RWPE1 (cell line): ENCODE measurements around the gene CCBE1.

Source experiments
- CTCF ChIA-PET: fragments of 350-600 bp; sonication (Branson Sonifier 250); formaldehyde crosslinking; extraction: SDS; loops from one replicate; lab custom pipeline; 2021; lab: Yijun Ruan, JAX
- POLR2A ChIA-PET: fragments of 400-600 bp; formaldehyde crosslinking; extraction: SDS; loops from one replicate; lab custom pipeline; 2020; ENCODE audit warnings: antibody characterized with exemption; ENCODE audit not compliant: low non-redundant PET; lab: Yijun Ruan, JAX
- DNase-seq: peaks from one replicate; pipeline ENCODE4 v3.0.0; 2012; ENCODE audit warnings: low spot score
- H3K27ac ChIP-seq: fragments of 450-650 bp; 2 replicates; pipeline ENCODE4 v1.5.1; 2017
- TF ChIP-seq, protein P1 (sequence below): fragments of 450-650 bp; conservative IDR thresholded peaks from 2 replicates; pipeline ENCODE4 v1.5.1; 2017; ENCODE audit warnings: low read depth, mild to moderate bottlenecking

The CCBE1 gene

GRCh38 chr18:59624369-59624765 lies 72.9 kb downstream of the CCBE1 start:
- H3K27ac ChIP-seq, result no peak overlapping the region
- DNase-seq, result no peak
- TF ChIP-seq, protein P1, sequence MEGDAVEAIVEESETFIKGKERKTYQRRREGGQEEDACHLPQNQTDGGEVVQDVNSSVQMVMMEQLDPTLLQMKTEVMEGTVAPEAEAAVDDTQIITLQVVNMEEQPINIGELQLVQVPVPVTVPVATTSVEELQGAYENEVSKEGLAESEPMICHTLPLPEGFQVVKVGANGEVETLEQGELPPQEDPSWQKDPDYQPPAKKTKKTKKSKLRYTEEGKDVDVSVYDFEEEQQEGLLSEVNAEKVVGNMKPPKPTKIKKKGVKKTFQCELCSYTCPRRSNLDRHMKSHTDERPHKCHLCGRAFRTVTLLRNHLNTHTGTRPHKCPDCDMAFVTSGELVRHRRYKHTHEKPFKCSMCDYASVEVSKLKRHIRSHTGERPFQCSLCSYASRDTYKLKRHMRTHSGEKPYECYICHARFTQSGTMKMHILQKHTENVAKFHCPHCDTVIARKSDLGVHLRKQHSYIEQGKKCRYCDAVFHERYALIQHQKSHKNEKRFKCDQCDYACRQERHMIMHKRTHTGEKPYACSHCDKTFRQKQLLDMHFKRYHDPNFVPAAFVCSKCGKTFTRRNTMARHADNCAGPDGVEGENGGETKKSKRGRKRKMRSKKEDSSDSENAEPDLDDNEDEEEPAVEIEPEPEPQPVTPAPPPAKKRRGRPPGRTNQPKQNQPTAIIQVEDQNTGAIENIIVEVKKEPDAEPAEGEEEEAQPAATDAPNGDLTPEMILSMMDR, result no peak
- ChIA-PET CTCF (no interaction called here), POLR2A (no interaction called here)

DNA sequence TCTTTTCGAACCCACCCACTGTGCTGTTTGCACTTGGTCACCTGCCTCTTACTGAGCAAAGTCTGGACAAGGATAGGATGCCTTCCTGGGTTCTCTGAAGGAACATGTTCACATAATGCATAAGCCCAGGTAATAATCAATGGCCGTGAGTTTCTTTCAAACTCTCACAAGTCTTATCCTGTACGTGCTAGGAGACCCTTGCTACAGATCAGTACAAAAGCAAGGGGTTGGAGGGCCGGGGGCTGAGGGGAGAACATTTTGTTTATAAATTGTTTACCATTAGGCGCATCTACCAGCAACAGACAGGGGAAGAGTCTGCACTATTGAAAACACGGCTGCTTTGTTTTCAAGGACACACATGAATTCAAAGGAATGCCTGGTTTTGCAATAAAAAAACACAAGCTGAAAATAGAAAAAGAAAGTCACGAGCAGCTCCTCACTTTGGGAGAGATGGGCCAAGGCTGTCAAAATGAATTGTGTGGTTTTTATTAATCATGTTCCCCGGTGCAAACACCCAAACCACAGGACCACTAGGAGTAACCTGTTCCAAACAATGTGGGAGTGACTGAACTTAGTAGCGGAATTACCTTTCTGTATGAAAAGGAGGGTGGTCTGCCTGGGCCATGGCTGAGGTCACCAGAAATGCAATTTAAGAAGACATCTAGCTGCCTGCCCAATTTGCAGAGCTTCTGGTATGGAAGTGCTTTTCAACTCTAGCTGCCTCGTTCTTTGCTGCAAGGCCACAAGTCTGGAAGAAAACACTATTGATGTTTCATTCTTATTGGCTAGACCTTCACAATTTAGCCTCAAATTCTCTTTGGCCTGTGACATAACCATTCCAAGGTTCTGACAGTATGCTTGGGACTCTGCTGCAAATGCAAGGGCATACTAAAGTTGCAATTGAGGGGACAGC lies 73.5 kb downstream of the CCBE1 start:
- ChIA-PET CTCF (interaction anchor here (0.8 kb wide), 1 partner anchor 200 kb away, joined by 3 read pairs; no protein-coding TSS in a partner anchor), POLR2A (no interaction called here)
- no peak overlapping the region for H3K27ac ChIP-seq
- no peak for DNase-seq
- TF ChIP-seq, protein P1, result no peak

GRCh38 chr18:59621027-59621426 lies 76.2 kb downstream of the CCBE1 start:
- CTCF ChIA-PET, result no interaction called here
- H3K27ac ChIP-seq, result no peak overlapping the region
- TF ChIP-seq, protein P1, result no peak

GRCh38 chr18:59620381-59620780 lies 76.8 kb downstream of the CCBE1 start:
- H3K27ac ChIP-seq, result no peak overlapping the region
- TF ChIP-seq, protein P1, result no peak
- CTCF ChIA-PET, result interaction anchor here (0.6 kb wide), 1 partner anchor 77 kb away, joined by 3 read pairs; the partner anchor contains the start of gene CCBE1
- POLR2A ChIA-PET, result no interaction called here
- DNase-seq, result no peak

More at GRCh38 chr18:59621027-59621426, 76.2 kb downstream of the CCBE1 start:
- POLR2A ChIA-PET, result no interaction called here
- DNase-seq, result peak; percentile 58

GRCh38 chr18:59619816-59620215 lies 77.4 kb downstream of the CCBE1 start:
- CTCF ChIA-PET, result interaction anchor here (0.6 to 0.7 kb wide), 2 partner anchors 65 to 77 kb away, joined by 3 read pairs; partner anchors contain the start of gene CCBE1
- TF ChIP-seq, protein P1, result no peak
- DNase-seq, result no peak
- no peak overlapping the region for H3K27ac ChIP-seq
- POLR2A ChIA-PET, result no interaction called here

DNA sequence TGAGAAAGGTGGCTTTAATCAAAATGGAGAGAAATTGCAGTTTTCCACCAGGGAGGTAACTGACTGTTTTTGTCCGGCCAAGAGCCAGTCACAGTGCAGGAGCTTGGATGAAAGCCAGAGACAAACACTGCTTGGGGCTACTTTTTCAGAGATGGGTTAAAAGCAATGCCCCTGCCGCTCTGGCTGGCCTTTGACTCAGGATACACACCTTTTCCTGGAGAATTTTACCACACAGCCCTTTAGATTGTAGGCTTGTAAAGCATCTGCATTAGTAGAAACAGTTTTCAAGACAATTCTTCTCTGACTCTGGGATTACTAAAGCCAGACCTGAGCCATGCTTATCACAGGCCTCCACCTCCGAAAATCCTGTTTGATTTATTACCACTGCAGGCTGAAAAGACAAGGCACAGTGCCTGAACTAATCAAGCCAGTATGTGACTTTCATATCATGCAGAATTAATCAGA lies 79.7 kb downstream of the CCBE1 start:
- no peak overlapping the region for H3K27ac ChIP-seq
- TF ChIP-seq, protein P1, result no peak
- DNase-seq, result peak; percentile 26
- ChIA-PET CTCF (interaction anchor here (0.5 to 0.7 kb wide), 2 partner anchors 15 to 29 kb away, joined by 4 read pairs; no protein-coding TSS in a partner anchor), POLR2A (no interaction called here)
